ENCODE results near the gene CEACAM1. TPM values are rescaled to one million over a fixed set of nuclear protein-coding genes. Genes with fewer than 3 reads are reported as not detected.

The CEACAM1 gene
- total and polyA plus RNA-seq, 7 donors, result 0.62 to 4.8 (median 1.4) TPM

- intact Hi-C loops (cut with DNase I), result no loop called here
- Histone ChIP-seq H3K4me1 (no peaks in the 10 kb centered on the region), H3K4me3 (no peak overlapping the region), H3K9me3 (no peaks in the 10 kb centered on the region), H3K36me3 (ENCODE audit: insufficient read depth in 1 of 2, low read depth in 1 of 2) (no peaks in the 10 kb centered on the region), H3K27me3 (ENCODE audit: insufficient read depth in 3 of 3, low read length in 2 of 3) (peaks cover 0 to 6% (median 2%) of the 10 kb centered on the region in 3 donors), H3K27ac (no peak overlapping the region)
- no peak for TF ChIP-seq CTCF (IDR thresholded peaks at IDR 0.05)
- DNase-seq, result no peak
- WGBS, 3 donors, result 93 to 96% (median 93%) methylated on average over 2 of the region's 2 CpGs
- no peak for ATAC-seq
These were observed 51.2 kb downstream of the CEACAM1 start for GRCh38 chr19:42477117-42477516.

- no peak overlapping the region for H3K4me3 ChIP-seq
- 63 to 72% (median 67%) methylated on average over 3 to 4 of the region's 4 CpGs for WGBS, 3 donors
- intact Hi-C loops (cut with DNase I), result no loop called here
- H3K27ac ChIP-seq, result no peak overlapping the region
- H3K4me1 ChIP-seq, result no peaks in the 10 kb centered on the region
- no peak for TF ChIP-seq CTCF (IDR thresholded peaks at IDR 0.05)
- ATAC-seq (no peak), DNase-seq (no peak)
- no peaks in the 10 kb centered on the region for H3K9me3 ChIP-seq
- no peaks in the 10 kb centered on the region for H3K36me3 ChIP-seq (ENCODE audit: insufficient read depth in 1 of 2, low read depth in 1 of 2)
- H3K27me3 ChIP-seq (ENCODE audit: insufficient read depth in 3 of 3, low read length in 2 of 3), result peaks cover 0 to 6% (median 2%) of the 10 kb centered on the region in 3 donors
These were observed 52.9 kb downstream of the CEACAM1 start for GRCh38 chr19:42475366-42475765.

- ATAC-seq (no peak), DNase-seq (no peak)
- 61 to 64% (median 61%) methylated on average over 4 of the region's 4 CpGs for WGBS, 3 donors
- H3K9me3 ChIP-seq, result no peaks in the 10 kb centered on the region
- no peak overlapping the region for H3K27ac ChIP-seq
- intact Hi-C loops (cut with DNase I), result no loop called here
- TF ChIP-seq CTCF (IDR thresholded peaks at IDR 0.05), result no peak
- H3K36me3 ChIP-seq (ENCODE audit: insufficient read depth in 1 of 2, low read depth in 1 of 2), result no peaks in the 10 kb centered on the region
- no peaks in the 10 kb centered on the region for H3K4me1 ChIP-seq
- H3K27me3 ChIP-seq (ENCODE audit: insufficient read depth in 3 of 3, low read length in 2 of 3), result peaks cover 0 to 6% (median 2%) of the 10 kb centered on the region in 3 donors
- H3K4me3 ChIP-seq, result no peak overlapping the region
These were observed 53.5 kb downstream of the CEACAM1 start for GRCh38 chr19:42474743-42475142.

- Histone ChIP-seq H3K9me3 (no peaks in the 10 kb centered on the region), H3K27me3 (ENCODE audit: insufficient read depth in 3 of 3, low read length in 2 of 3) (peaks cover 0 to 10% (median 2%) of the 10 kb centered on the region in 3 donors), H3K27ac (no peak overlapping the region), H3K4me3 (no peak overlapping the region), H3K4me1 (no peaks in the 10 kb centered on the region), H3K36me3 (ENCODE audit: insufficient read depth in 1 of 2, low read depth in 1 of 2) (no peaks in the 10 kb centered on the region)
- intact Hi-C loops (cut with DNase I), result no loop called here
- DNase-seq (no peak), ATAC-seq (no peak)
- no peak for TF ChIP-seq CTCF (IDR thresholded peaks at IDR 0.05)
- WGBS, 3 donors, result 34 to 44% (median 43%) methylated on average over 6 of the region's 6 CpGs
These were observed 54.6 kb downstream of the CEACAM1 start for GRCh38 chr19:42473686-42474085.

Data from psoas muscle (tissue), 8 donors.